LNCAP (cell line): Measurements from ENCODE around the gene DIPK1A.

Experiments
- CTCF ChIP-seq: fragments of 450-650 bp; IDR thresholded peaks from 2 replicates; pipeline ENCODE4 v1.5.1; 2017; ENCODE audit warnings: mild to moderate bottlenecking

DIPK1A gene

GRCh38 chr1:92816732-92817131 is 144.5 kb downstream of the DIPK1A start:
- TF ChIP-seq CTCF: no peak

GRCh38 chr1:92808381-92808780 is 152.9 kb downstream of the DIPK1A start:
- no peak for TF ChIP-seq CTCF

- TF ChIP-seq CTCF: no peak
Observed at GRCh38 chr1:92805216-92805615, 156.0 kb downstream of the DIPK1A start.

- TF ChIP-seq CTCF: no peak
Observed at GRCh38 chr1:92804721-92805201, 156.5 kb downstream of the DIPK1A start.

- no peak for TF ChIP-seq CTCF
Observed at GRCh38 chr1:92803140-92803887, 157.9 kb downstream of the DIPK1A start.

GRCh38 chr1:92797961-92798360 is 163.3 kb downstream of the DIPK1A start:
- TF ChIP-seq CTCF: no peak

- no peak for TF ChIP-seq CTCF
Observed at GRCh38 chr1:92797297-92797696, 164.0 kb downstream of the DIPK1A start.

GRCh38 chr1:92795166-92795565 is 166.1 kb downstream of the DIPK1A start:
- TF ChIP-seq CTCF: no peak
